IPS-NIHi7 (cell line): ENCODE measurements around the gene FGFBP3.

ENCODE experiments used
- DNase-seq: peaks from one replicate; pipeline ENCODE4 v3.0.0; 2012; ENCODE audit warnings: mixed read lengths; ENCODE audit errors: extremely low spot score

Gene FGFBP3

GRCh38 chr10:91856637-91857036 is 52.6 kb downstream of the FGFBP3 start:
- peak; percentile 18 for DNase-seq
